ENCODE data around the gene PRM2. TPM values are rescaled to one million over a fixed set of nuclear protein-coding genes. Genes with fewer than 3 reads are reported as not detected.

The PRM2 gene
- total RNA-seq, 1 donor from 2014 or later = not detected

DNA sequence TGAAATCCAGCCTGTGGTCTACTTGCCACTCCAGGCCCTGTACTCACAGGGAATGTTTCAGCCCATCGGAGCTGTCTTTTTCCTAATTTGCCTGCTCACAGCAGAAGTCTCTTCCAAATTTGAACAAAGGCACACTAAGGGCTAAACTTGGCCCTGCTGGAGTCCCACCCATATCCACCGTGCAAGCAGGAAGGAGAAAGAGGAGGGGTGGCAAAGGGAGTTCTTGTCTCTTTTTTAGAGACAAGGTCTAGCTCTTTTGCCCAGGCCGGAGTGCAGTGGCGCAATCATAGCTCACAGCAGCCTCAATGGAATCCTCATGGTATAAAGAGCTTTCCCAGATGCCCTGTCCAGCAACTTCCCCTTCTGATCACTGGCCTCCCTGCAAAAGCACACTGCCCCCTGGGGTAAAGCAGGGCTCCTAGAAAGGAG lies 7.6 kb upstream of the PRM2 start:
- H3K4me1 ChIP-seq = no peaks in the 10 kb centered on the region
- no peaks in the 10 kb centered on the region for H3K36me3 ChIP-seq
- H3K9me3 ChIP-seq (replicated peaks) = no peaks in the 10 kb centered on the region
- no peak for TF ChIP-seq CTCF (IDR thresholded peaks at IDR 0.05; ENCODE audit: borderline replicate concordance)
- no peak overlapping the region for H3K27ac ChIP-seq (replicated peaks)
- no peak overlapping the region for H3K4me3 ChIP-seq
- DNase-seq = no peak
- H3K27me3 ChIP-seq (ENCODE audit: low read depth) = no peaks in the 10 kb centered on the region
- intact Hi-C loops (cut with micrococcal nuclease) = no loop called here

DNA sequence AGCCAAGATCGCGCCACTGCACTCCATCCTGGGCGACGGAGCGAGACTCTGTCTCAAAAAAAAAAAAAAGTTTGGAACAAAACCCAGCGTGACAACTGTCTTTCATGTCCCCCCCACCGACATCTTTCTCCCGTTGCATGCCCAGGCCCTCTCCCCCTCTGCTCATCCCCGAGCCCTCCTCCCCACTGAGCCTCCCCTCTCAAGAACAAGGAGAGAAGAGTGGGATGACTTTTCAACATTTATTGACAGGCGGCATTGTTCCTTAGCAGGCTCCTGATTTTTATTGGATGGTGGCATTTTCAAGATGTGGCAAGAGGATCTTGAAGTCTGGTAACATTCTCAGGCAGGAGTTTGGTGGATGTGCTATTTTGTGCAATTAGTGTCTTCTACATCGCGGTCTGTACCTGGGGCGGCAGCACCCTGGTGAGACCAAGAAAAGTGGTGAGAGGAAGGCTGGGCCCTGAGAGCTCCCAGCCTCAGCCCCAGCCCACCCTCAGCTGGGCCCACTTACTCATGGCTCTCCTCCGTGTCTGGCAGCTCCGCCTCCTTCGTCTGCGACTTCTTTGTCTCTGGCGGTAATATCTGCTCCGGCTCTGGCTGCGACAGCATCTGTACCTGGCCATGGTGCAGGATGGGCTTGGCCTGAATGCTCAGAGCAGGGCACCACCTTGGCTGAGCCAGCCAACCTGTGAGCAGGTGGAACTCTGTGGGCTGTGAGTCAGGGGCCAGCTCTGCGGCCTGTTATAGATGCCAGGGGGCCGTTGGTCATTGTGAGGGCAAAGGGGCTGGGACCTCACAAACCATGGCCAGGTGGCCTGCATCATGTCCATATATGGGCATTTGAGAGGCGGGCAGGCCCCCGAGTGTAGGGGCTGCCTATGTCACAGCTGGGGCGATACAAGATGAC lies 4.6 kb upstream of the PRM2 start, which contains the start of gene PRM1:
TSS of gene PRM1 (minus strand) at position 715 of the 907 bp plus-strand sequence. CDS start at position 623, 92 bp downstream.
- Histone ChIP-seq H3K4me3 (no peak within 1 kb of the TSS), H3K4me1 (no peaks in the 10 kb centered on the region), H3K27me3 (ENCODE audit: low read depth) (peaks cover 7% of the 10 kb centered on the region), H3K9me3 (replicated peaks) (no peaks in the 10 kb centered on the region), H3K27ac (replicated peaks) (no peak within 1 kb of the TSS), H3K36me3 (no peaks in the 10 kb centered on the region)
- no peak for TF ChIP-seq CTCF (IDR thresholded peaks at IDR 0.05; ENCODE audit: borderline replicate concordance)
- DNase-seq = no peak
- intact Hi-C loops (cut with micrococcal nuclease) = no loop called here

DNA sequence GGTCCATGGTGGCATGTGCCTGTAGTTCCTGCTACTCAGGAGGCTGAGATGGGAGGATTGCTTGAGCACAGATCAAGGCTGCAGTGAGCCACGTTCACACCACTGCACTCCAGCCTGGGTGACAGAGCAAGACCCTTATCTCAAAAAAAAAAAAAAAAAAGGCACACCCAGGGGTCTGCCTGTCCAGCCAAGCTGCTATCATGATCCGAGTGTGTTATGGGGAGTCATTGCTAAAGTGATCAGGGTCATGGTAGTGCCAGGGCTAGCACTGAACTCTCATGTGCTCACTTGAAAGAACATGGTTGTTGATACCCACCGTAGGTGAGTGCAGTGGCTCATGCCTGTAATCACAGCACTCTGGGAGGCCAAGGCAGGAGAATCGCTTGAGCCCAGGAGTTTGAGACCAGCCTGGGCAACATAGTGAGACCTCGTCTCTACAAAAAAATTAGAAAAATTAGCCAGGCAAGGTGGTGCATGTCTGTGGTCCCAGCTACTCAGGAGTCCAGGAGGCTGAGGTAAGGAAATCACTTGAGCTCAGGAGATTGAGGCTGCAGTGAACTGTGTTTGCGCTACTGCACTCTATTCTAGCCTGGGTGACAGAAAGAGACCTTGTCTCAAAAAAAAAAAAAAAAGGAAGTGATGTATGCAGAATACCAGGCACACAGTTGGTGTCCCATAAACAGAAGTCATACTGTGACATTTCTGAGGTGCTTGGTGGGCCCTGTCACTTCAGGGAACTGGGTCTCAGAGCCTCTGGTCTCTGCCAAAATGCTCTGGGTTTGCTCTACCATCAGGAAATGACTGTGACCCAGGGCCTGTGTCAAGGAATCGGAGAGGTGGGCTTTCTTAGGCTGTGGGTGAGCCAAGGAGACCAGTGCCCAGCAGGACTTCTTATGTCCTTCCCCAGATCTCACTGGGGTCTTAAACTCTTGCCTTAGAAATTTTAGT lies 2.7 kb upstream of the PRM2 start:
- H3K4me1 ChIP-seq = no peaks in the 10 kb centered on the region
- intact Hi-C loops (cut with micrococcal nuclease) = no loop called here
- no peak overlapping the region for H3K4me3 ChIP-seq
- H3K36me3 ChIP-seq = no peaks in the 10 kb centered on the region
- no peak overlapping the region for H3K27ac ChIP-seq (replicated peaks)
- H3K9me3 ChIP-seq (replicated peaks) = no peaks in the 10 kb centered on the region
- H3K27me3 ChIP-seq (ENCODE audit: low read depth) = peaks cover 7% of the 10 kb centered on the region
- no peak for TF ChIP-seq CTCF (IDR thresholded peaks at IDR 0.05; ENCODE audit: borderline replicate concordance)
- no peak for DNase-seq

GRCh38 chr16:11277607-11278337 lies 1.5 kb upstream of the PRM2 start:
- Histone ChIP-seq H3K27ac (replicated peaks) (no peak overlapping the region), H3K4me1 (no peaks in the 10 kb centered on the region), H3K36me3 (no peaks in the 10 kb centered on the region), H3K9me3 (replicated peaks) (no peaks in the 10 kb centered on the region), H3K4me3 (no peak overlapping the region), H3K27me3 (ENCODE audit: low read depth) (peaks cover 7% of the 10 kb centered on the region)
- no peak for DNase-seq
- intact Hi-C loops (cut with micrococcal nuclease) = no loop called here
- no peak for TF ChIP-seq CTCF (IDR thresholded peaks at IDR 0.05; ENCODE audit: borderline replicate concordance)

All from left ventricle myocardium inferior (tissue), 1 donor.